ENCODE data around the gene NCOA3. TPM values are rescaled to one million over a fixed set of nuclear protein-coding genes. Genes with fewer than 3 reads are reported as not detected.

The NCOA3 gene
- total RNA-seq, 5 donors from 2014 or later (not counting 1 experiment from before 2014, with no cell fraction given) = 64.4 to 89.2 (median 68.9) TPM

DNA sequence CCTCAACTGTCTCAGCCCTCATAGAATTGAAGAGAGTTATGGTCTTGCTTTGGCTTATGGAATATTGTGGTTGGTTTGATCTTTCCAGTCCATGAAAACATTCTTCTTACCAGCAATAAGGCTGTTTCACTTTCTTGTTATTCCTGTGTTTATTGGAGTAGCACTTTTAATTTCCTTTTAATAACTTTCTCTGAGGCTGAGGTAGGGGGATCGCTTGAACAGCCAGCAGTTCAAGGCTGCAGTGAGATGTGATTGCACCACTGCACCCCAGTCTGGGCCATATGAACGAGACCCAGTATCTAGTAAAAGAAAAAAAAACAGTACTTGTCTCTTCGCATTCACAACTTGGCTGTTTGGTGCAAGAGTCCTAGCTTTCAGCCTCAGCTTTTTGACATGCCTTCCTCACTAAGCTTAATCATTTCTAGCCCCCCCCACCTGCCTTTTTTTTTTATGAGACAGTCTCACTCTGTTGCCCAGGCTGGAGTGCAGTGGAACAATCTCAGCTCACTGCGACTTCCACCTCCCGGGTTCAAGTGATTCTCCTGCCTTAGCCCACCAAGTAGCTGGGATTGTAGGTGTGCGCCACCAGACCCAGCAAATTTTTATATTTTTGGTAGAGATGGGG, 70.5 kb downstream of the NCOA3 start:
- CTCF ChIA-PET = interaction anchor here in 1 of 2 donors (0.6 kb wide), 1 partner anchor 11 kb away, joined by 7 read pairs; no protein-coding TSS in a partner anchor
- no peak overlapping the region for H3K4me3 Mint-ChIP-seq
- peaks cover 24% of the 10 kb centered on the region for H3K36me3 Mint-ChIP-seq

DNA sequence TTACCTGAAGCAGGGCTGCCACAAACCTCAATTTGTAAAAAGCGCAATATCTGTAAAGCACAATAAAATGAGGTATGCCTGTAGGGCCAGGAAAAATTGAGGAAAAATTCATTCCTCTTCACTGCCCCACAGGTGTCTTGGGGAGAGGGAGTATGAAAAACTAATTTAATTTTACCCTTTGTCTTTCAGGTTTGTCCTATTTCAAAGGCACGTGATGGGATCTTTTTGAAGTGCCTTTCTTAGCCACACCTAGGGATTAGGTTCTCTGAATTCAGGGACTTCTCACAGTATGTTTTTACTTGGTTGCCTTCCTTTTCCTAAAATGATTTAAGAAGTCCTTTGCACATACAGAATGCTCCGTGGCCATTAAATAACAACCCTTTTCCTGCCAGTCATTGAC, 71.9 kb downstream of the NCOA3 start:
- no peaks in the 10 kb centered on the region for H3K27me3 Mint-ChIP-seq
- POLR2A ChIA-PET = no interaction called here
- H3K4me3 Mint-ChIP-seq = no peak overlapping the region
- ATAC-seq (replicated peaks in 1 of 4) = no peak
- peak overlapping the region in 1 of 2 donors; percentile 30 for H3K27ac Mint-ChIP-seq
- WGBS (ENCODE audit: insufficient coverage) = no CpG with 5 or more reads among the region's 3 CpGs
- CTCF ChIA-PET = no interaction called here
- no peak overlapping the region for H3K4me3 ChIP-seq (ENCODE audit: control insufficient read depth in 1 of 2, extremely low read depth in 1 of 2, low read length in 1 of 2)
- H3K9me3 ChIP-seq = no peaks in the 10 kb centered on the region
- H3K9me3 Mint-ChIP-seq = peaks cover 0 to 9% (median 4%) of the 10 kb centered on the region in 3 donors
- peaks cover 19% of the 10 kb centered on the region for H3K36me3 Mint-ChIP-seq
- no peak overlapping the region for H3K27ac ChIP-seq (ENCODE audit: low read length)
- H3K4me1 Mint-ChIP-seq = peaks cover 59 to 71% (median 69%) of the 10 kb centered on the region in 3 donors
- no peak for DNase-seq
- no peaks in the 10 kb centered on the region for H3K27me3 ChIP-seq (replicated peaks in 1 of 2; ENCODE audit: control insufficient read depth in 2 of 2, extremely low read depth in 1 of 2, insufficient read depth in 2 of 2, low read length in 1 of 2)
- H3K36me3 ChIP-seq (ENCODE audit: control insufficient read depth in 2 of 2, extremely low read depth in 1 of 2, insufficient read depth in 1 of 2, low read length in 1 of 2) = peaks cover 0 to 5% of the 10 kb centered on the region in 2 donors
- H3K4me1 ChIP-seq (ENCODE audit: control insufficient read depth in 1 of 2, extremely low read depth in 1 of 2, insufficient read depth in 2 of 2, low read length in 2 of 2) = peaks cover 12 to 17% of the 10 kb centered on the region in 2 experiments

More for the DNA sequence above, 70.5 kb downstream of the NCOA3 start:
- peaks cover 0 to 9% (median 4%) of the 10 kb centered on the region in 3 donors for H3K9me3 Mint-ChIP-seq
- Histone ChIP-seq H3K36me3 (ENCODE audit: control insufficient read depth in 2 of 2, extremely low read depth in 1 of 2, insufficient read depth in 1 of 2, low read length in 1 of 2) (peaks cover 0 to 7% of the 10 kb centered on the region in 2 donors), H3K27ac (ENCODE audit: low read length) (no peak overlapping the region), H3K4me1 (ENCODE audit: control insufficient read depth in 1 of 2, extremely low read depth in 1 of 2, insufficient read depth in 2 of 2, low read length in 2 of 2) (peaks cover 17 to 19% of the 10 kb centered on the region in 2 experiments), H3K4me3 (ENCODE audit: control insufficient read depth in 1 of 2, extremely low read depth in 1 of 2, low read length in 1 of 2) (no peak overlapping the region), H3K9me3 (no peaks in the 10 kb centered on the region), H3K27me3 (replicated peaks in 1 of 2; ENCODE audit: control insufficient read depth in 2 of 2, extremely low read depth in 1 of 2, insufficient read depth in 2 of 2, low read length in 1 of 2) (no peaks in the 10 kb centered on the region)
- peak overlapping the region in 1 of 2 donors; percentile 17 for H3K27ac Mint-ChIP-seq
- POLR2A ChIA-PET = no interaction called here
- ATAC-seq (replicated peaks in 1 of 4) (no peak), DNase-seq (no peak)
- H3K27me3 Mint-ChIP-seq = no peaks in the 10 kb centered on the region
- H3K4me1 Mint-ChIP-seq = peaks cover 58 to 70% (median 70%) of the 10 kb centered on the region in 3 donors
- no CpG with 5 or more reads among the region's 6 CpGs for WGBS (ENCODE audit: insufficient coverage)

DNA sequence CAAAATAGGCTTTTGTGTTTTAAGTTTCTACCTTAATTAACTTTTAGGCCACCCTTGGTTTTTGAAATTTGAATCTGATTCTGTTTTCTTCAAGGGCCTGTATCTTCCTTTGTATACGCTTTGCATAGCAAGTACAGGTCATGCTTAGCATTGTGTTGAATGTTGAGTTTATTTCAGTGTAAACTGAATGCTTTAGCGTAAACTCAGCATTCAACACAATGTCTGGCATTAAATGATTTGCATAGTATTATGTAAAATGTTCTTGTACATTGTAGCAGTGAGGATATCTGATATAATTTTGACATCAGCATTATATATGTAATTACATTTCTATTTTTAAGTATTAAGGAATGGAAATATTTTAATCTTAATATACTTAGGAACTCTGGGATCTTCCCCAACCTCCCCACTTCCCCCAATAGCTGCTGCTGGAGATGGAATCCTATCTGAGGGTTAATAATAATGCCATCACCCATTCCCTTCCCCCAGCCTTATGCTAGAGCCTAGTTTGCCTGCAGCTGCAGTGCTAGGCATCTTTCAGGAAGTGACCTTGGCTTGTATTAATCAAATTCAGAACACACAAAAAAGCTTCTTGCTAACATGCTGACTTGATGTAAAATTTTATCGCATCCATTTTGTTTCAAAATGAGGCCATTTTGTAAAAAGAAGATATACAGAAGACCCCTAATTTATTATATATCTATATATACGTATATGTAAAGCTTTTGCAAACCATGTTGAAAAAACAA, 73.1 kb downstream of the NCOA3 start:
- Mint-ChIP-seq H3K4me3 (no peak overlapping the region), H3K27ac (no peak overlapping the region), H3K27me3 (no peaks in the 10 kb centered on the region), H3K36me3 (peaks cover 18% of the 10 kb centered on the region), H3K4me1 (peaks cover 72 to 79% (median 79%) of the 10 kb centered on the region in 3 donors), H3K9me3 (peaks cover 0 to 9% (median 4%) of the 10 kb centered on the region in 3 donors)
- no peak overlapping the region for H3K27ac ChIP-seq (ENCODE audit: low read length)
- H3K4me3 ChIP-seq (ENCODE audit: control insufficient read depth in 1 of 2, extremely low read depth in 1 of 2, low read length in 1 of 2) = no peak overlapping the region
- H3K27me3 ChIP-seq (replicated peaks in 1 of 2; ENCODE audit: control insufficient read depth in 2 of 2, extremely low read depth in 1 of 2, insufficient read depth in 2 of 2, low read length in 1 of 2) = no peaks in the 10 kb centered on the region
- H3K4me1 ChIP-seq (ENCODE audit: control insufficient read depth in 1 of 2, extremely low read depth in 1 of 2, insufficient read depth in 2 of 2, low read length in 2 of 2) = peaks cover 12 to 17% of the 10 kb centered on the region in 2 experiments
- WGBS (ENCODE audit: insufficient coverage) = no CpG with 5 or more reads among the region's 4 CpGs
- POLR2A ChIA-PET = interaction anchor here in 1 of 2 donors (0.6 kb wide), 1 partner anchor 38 kb away, joined by 6 read pairs; no protein-coding TSS in a partner anchor
- no peaks in the 10 kb centered on the region for H3K9me3 ChIP-seq
- DNase-seq = peak in 1 of 35 experiments; percentile 8
- CTCF ChIA-PET = no interaction called here
- H3K36me3 ChIP-seq (ENCODE audit: control insufficient read depth in 2 of 2, extremely low read depth in 1 of 2, insufficient read depth in 1 of 2, low read length in 1 of 2) = peaks cover 0 to 5% of the 10 kb centered on the region in 2 donors
- no peak for ATAC-seq (replicated peaks in 1 of 4)

DNA sequence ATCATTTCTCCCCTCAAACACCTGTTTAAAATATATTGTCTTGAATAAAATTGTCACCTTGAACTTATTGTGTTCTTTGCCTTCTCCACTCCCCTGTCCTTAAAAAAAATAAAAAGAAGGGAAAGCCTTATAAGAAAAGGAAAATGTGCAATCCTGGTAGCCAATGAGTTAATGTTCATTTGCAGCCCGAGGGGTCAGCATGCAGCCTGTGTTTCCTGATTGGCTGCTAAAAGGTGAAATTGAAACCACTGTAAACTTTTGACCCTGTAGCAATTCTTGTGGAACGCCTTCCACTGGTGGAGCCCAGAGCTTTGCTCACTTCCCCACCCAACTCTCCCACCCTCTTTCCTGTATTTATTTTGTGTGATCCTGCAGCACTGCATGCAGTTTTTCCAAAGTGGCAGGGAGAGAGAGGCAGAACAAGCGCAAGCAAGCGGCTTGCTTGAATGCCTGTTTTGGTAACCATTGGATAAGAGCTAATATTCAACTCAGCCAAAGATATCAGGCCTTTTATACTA, 74.9 kb downstream of the NCOA3 start:
- H3K27ac ChIP-seq (ENCODE audit: low read length) = no peak overlapping the region
- H3K4me3 ChIP-seq (ENCODE audit: control insufficient read depth in 1 of 2, extremely low read depth in 1 of 2, low read length in 1 of 2) = no peak overlapping the region
- H3K9me3 ChIP-seq = no peaks in the 10 kb centered on the region
- peak overlapping the region; percentile 56 to 72 for H3K27ac Mint-ChIP-seq
- 0% methylated on average over 1 of the region's 4 CpGs for WGBS (ENCODE audit: insufficient coverage)
- H3K4me3 Mint-ChIP-seq = peak overlapping the region; percentile 24 to 45 (median 36)
- peaks cover 83 to 87% (median 83%) of the 10 kb centered on the region in 3 donors for H3K4me1 Mint-ChIP-seq
- peaks cover 5% of the 10 kb centered on the region for H3K36me3 Mint-ChIP-seq
- peaks cover 0 to 4% (median 0%) of the 10 kb centered on the region in 3 donors for H3K9me3 Mint-ChIP-seq
- peak in 1 of 35 experiments; percentile 2 for DNase-seq
- H3K4me1 ChIP-seq (ENCODE audit: control insufficient read depth in 1 of 2, extremely low read depth in 1 of 2, insufficient read depth in 2 of 2, low read length in 2 of 2) = peaks cover 12 to 17% of the 10 kb centered on the region in 2 experiments
- H3K36me3 ChIP-seq (ENCODE audit: control insufficient read depth in 2 of 2, extremely low read depth in 1 of 2, insufficient read depth in 1 of 2, low read length in 1 of 2) = no peaks in the 10 kb centered on the region
- ChIA-PET CTCF (interaction anchor here in 1 of 2 donors (1.0 to 1.2 kb wide), 2 partner anchors 8 to 9 kb away, joined by 3 read pairs; no protein-coding TSS in a partner anchor), POLR2A (interaction anchor here in 1 of 2 donors (0.6 kb wide), 1 partner anchor 255 kb away, joined by 7 read pairs; no protein-coding TSS in a partner anchor)
- H3K27me3 Mint-ChIP-seq = no peaks in the 10 kb centered on the region
- H3K27me3 ChIP-seq (replicated peaks in 1 of 2; ENCODE audit: control insufficient read depth in 2 of 2, extremely low read depth in 1 of 2, insufficient read depth in 2 of 2, low read length in 1 of 2) = no peaks in the 10 kb centered on the region
- ATAC-seq (replicated peaks in 1 of 4) = peak in 1 of 4 experiments; percentile 34

GRCh38 chr20:47577314-47577713, 75.6 kb downstream of the NCOA3 start:
- CTCF ChIA-PET = interaction anchor here (0.6 to 1.2 kb wide), 4 partner anchors 8 to 193 kb away, joined by 3 to 6 read pairs (median 3); no protein-coding TSS in a partner anchor
- DNase-seq = no peak
- H3K4me1 ChIP-seq (ENCODE audit: control insufficient read depth in 1 of 2, extremely low read depth in 1 of 2, insufficient read depth in 2 of 2, low read length in 2 of 2) = peaks cover 12 to 17% of the 10 kb centered on the region in 2 experiments

DNA sequence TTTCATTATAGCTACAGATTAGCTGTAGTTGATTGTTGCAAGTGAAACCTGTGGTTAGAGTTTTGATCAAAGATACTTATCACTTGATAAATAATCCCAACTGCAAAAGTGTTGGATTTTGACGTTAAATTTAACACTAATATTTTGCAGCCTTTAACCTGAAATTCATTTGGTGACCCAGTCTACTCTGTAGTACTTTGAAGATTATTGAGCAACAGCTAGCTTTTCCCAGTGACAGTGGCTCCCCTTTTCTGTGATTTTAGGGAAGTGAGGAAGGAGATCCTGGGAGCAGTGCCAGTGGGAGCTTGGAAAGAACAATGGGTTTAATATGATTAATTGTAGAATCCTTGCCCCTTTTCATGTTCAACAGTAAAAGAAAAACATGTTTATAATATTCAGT, 76.9 kb downstream of the NCOA3 start:
- Histone ChIP-seq H3K4me3 (ENCODE audit: control insufficient read depth in 1 of 2, extremely low read depth in 1 of 2, low read length in 1 of 2) (no peak overlapping the region), H3K36me3 (ENCODE audit: control insufficient read depth in 2 of 2, extremely low read depth in 1 of 2, insufficient read depth in 1 of 2, low read length in 1 of 2) (peaks cover 1 to 3% of the 10 kb centered on the region in 2 donors), H3K4me1 (ENCODE audit: control insufficient read depth in 1 of 2, extremely low read depth in 1 of 2, insufficient read depth in 2 of 2, low read length in 2 of 2) (peaks cover 8 to 17% of the 10 kb centered on the region in 2 experiments), H3K27ac (ENCODE audit: low read length) (no peak overlapping the region), H3K27me3 (replicated peaks in 1 of 2; ENCODE audit: control insufficient read depth in 2 of 2, extremely low read depth in 1 of 2, insufficient read depth in 2 of 2, low read length in 1 of 2) (no peaks in the 10 kb centered on the region), H3K9me3 (no peaks in the 10 kb centered on the region)
- no peaks in the 10 kb centered on the region for H3K27me3 Mint-ChIP-seq
- H3K36me3 Mint-ChIP-seq = peaks cover 3% of the 10 kb centered on the region
- H3K9me3 Mint-ChIP-seq = no peaks in the 10 kb centered on the region
- DNase-seq = no peak
- no peak for ATAC-seq (replicated peaks in 1 of 4)
- peaks cover 67 to 71% (median 70%) of the 10 kb centered on the region in 3 donors for H3K4me1 Mint-ChIP-seq
- ChIA-PET POLR2A (interaction anchor here in 1 of 2 donors (0.8 kb wide), 1 partner anchor 70 kb away, joined by 3 read pairs; no protein-coding TSS in a partner anchor), CTCF (interaction anchor here in 1 of 2 donors (0.6 kb wide), 1 partner anchor 97 kb away, joined by 5 read pairs; no protein-coding TSS in a partner anchor)
- peak overlapping the region in 1 of 2 donors; percentile 61 for H3K27ac Mint-ChIP-seq
- WGBS (ENCODE audit: insufficient coverage) = no CpG with 5 or more reads among the region's 1 CpG
- H3K4me3 Mint-ChIP-seq = no peak overlapping the region

More at GRCh38 chr20:47577314-47577713, 75.6 kb downstream of the NCOA3 start:
- no peaks in the 10 kb centered on the region for H3K36me3 ChIP-seq (ENCODE audit: control insufficient read depth in 2 of 2, extremely low read depth in 1 of 2, insufficient read depth in 1 of 2, low read length in 1 of 2)
- H3K27me3 ChIP-seq (replicated peaks in 1 of 2; ENCODE audit: control insufficient read depth in 2 of 2, extremely low read depth in 1 of 2, insufficient read depth in 2 of 2, low read length in 1 of 2) = no peaks in the 10 kb centered on the region
- Mint-ChIP-seq H3K27me3 (no peaks in the 10 kb centered on the region), H3K4me3 (peak overlapping the region in 1 of 3 donors; percentile 45), H3K36me3 (no peaks in the 10 kb centered on the region), H3K27ac (peak overlapping the region in 1 of 2 donors; percentile 72), H3K9me3 (no peaks in the 10 kb centered on the region), H3K4me1 (peaks cover 77 to 80% (median 80%) of the 10 kb centered on the region in 3 donors)
- POLR2A ChIA-PET = no interaction called here
- H3K27ac ChIP-seq (ENCODE audit: low read length) = no peak overlapping the region
- no peak overlapping the region for H3K4me3 ChIP-seq (ENCODE audit: control insufficient read depth in 1 of 2, extremely low read depth in 1 of 2, low read length in 1 of 2)
- ATAC-seq (replicated peaks in 1 of 4) = no peak
- H3K9me3 ChIP-seq = no peaks in the 10 kb centered on the region
